SK-N-SH (cell line): ENCODE measurements around the gene NDUFB2.

ENCODE experiments used
- CHD2 ChIP-seq: fragments of 150-350 bp; IDR thresholded peaks from 2 replicates; pipeline ENCODE4 v1.6.1; 2018; ENCODE audit warnings: low read length; ENCODE audit not compliant: partially characterized antibody
- CTCF ChIP-seq: fragments of 200-600 bp; sonication (generic); IDR thresholded peaks from 2 replicates; pipeline ENCODE4 v1.6.1; 2017; ENCODE audit warnings: antibody characterized with exemption, mild to moderate bottlenecking, moderate library complexity
- EP300 ChIP-seq, 2 experiments: IDR thresholded peaks; 2 replicates each; pipeline versions ENCODE4 v1.4.0 to v1.6.1; 2012; ENCODE audit warnings: borderline replicate concordance in 1 of 2, low read depth in 1 of 2, low read length in 1 of 2
- EZH2phosphoT487 ChIP-seq: fragments of 200-600 bp; sonication (generic); IDR thresholded peaks from 2 replicates; pipeline ENCODE4 v1.6.1; 2017; ENCODE audit warnings: low read depth, mixed run types, mild to moderate bottlenecking, antibody characterized with exemption, moderate library complexity, borderline replicate concordance
- GABPA ChIP-seq: IDR thresholded peaks from 2 replicates; pipeline ENCODE4 v1.4.0; 2012; ENCODE audit warnings: low read depth, mild to moderate bottlenecking
- NRF1 ChIP-seq: IDR thresholded peaks from 2 replicates; pipeline ENCODE4 v1.6.1; 2012; ENCODE audit warnings: low read depth, mild to moderate bottlenecking, low read length
- POLR2AphosphoS5 ChIP-seq: IDR thresholded peaks from 2 replicates; pipeline ENCODE4 v1.6.1; 2012; ENCODE audit warnings: low read depth, low read length
- SIN3A ChIP-seq: IDR thresholded peaks from 2 replicates; pipeline ENCODE4 v1.6.1; 2012; ENCODE audit warnings: low read depth, mild to moderate bottlenecking, low read length, moderate library complexity, borderline replicate concordance
- SMC3 ChIP-seq: IDR thresholded peaks from 2 replicates; pipeline ENCODE4 v1.6.1; 2012; ENCODE audit warnings: low read depth, low read length, improper control_type of control experiment
- TAF1 ChIP-seq: IDR thresholded peaks from 2 replicates; pipeline ENCODE4 v1.6.1; 2012; ENCODE audit warnings: low read depth, mild to moderate bottlenecking, low read length, moderate library complexity, borderline replicate concordance
- ZBTB33 ChIP-seq: IDR thresholded peaks from 2 replicates; pipeline ENCODE4 v1.4.0; 2012; ENCODE audit warnings: low read depth, borderline replicate concordance
- TF ChIP-seq, protein P1 (sequence below): fragments of 150-350 bp; IDR thresholded peaks from 2 replicates; pipeline ENCODE4 v1.6.1; 2017; ENCODE audit warnings: antibody characterized with exemption, low read length, low read depth, borderline replicate concordance
- TF ChIP-seq, protein P2 (sequence below): IDR thresholded peaks from 2 replicates; pipeline ENCODE4; 2012
- TF ChIP-seq, protein P3 (sequence below): IDR thresholded peaks from 2 replicates; pipeline ENCODE4 v1.4.0; 2012; ENCODE audit warnings: low read depth

DNA sequence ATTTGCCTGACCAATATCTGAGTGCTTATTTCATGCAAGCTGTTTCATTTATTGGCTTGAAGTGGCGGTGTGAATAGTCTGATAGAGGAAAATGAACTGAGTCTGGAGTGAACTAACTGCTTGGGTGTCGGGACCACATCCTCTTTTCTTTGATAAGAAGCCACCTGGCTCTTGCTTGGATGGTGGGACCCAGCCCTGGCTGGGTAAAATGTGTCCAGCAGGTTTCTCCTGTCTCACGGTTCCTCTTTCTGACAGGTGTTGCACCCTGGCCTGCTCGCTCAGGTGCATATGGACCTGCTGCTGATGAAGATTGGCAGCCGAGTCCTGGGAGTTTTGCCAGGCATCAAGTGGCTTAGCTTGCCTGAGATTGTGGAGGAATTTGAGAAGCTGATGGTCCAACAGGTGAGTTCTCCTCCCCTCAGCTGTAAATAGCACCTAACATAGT, 22.1 kb upstream of the NDUFB2 start:
- TF ChIP-seq SMC3: no peak
- TF ChIP-seq, protein P1, sequence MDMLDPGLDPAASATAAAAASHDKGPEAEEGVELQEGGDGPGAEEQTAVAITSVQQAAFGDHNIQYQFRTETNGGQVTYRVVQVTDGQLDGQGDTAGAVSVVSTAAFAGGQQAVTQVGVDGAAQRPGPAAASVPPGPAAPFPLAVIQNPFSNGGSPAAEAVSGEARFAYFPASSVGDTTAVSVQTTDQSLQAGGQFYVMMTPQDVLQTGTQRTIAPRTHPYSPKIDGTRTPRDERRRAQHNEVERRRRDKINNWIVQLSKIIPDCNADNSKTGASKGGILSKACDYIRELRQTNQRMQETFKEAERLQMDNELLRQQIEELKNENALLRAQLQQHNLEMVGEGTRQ: no peak
- TF ChIP-seq POLR2AphosphoS5: no peak
- TF ChIP-seq GABPA: no peak
- TF ChIP-seq CTCF: no peak
- no peak for TF ChIP-seq CHD2
- TF ChIP-seq EP300 (IDR thresholded peaks at IDR 0.05; ENCODE audit: borderline replicate concordance in 1 of 2, low read depth in 1 of 2, low read length in 1 of 2): no peak
- TF ChIP-seq NRF1: no peak
- TF ChIP-seq, protein P2, sequence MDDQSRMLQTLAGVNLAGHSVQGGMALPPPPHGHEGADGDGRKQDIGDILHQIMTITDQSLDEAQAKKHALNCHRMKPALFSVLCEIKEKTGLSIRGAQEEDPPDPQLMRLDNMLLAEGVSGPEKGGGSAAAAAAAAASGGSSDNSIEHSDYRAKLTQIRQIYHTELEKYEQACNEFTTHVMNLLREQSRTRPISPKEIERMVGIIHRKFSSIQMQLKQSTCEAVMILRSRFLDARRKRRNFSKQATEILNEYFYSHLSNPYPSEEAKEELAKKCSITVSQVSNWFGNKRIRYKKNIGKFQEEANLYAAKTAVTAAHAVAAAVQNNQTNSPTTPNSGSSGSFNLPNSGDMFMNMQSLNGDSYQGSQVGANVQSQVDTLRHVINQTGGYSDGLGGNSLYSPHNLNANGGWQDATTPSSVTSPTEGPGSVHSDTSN: no peak
- TF ChIP-seq EZH2phosphoT487: no peak
- TF ChIP-seq, protein P3, sequence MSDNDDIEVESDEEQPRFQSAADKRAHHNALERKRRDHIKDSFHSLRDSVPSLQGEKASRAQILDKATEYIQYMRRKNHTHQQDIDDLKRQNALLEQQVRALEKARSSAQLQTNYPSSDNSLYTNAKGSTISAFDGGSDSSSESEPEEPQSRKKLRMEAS: no peak
- TF ChIP-seq SIN3A: no peak
- TF ChIP-seq ZBTB33: no peak
- no peak for TF ChIP-seq TAF1
